Colonic mucosa (tissue), 4 donors: ENCODE data around the gene SHISAL1. TPM values are rescaled to one million over a fixed set of nuclear protein-coding genes. Genes with fewer than 3 reads are reported as not detected.

Experiments
- DNase-seq: peaks from one replicate; pipeline ENCODE4 v3.0.0-alpha.2; 2020
- H3K27ac ChIP-seq: fragments of 200-600 bp; one replicate; pipeline ENCODE4 v1.8.0; 2021
- H3K27me3 ChIP-seq: fragments of 200-600 bp; one replicate; pipeline ENCODE4 v1.8.0; 2021
- H3K36me3 ChIP-seq: fragments of 200-600 bp; one replicate; pipeline ENCODE4 v1.8.0; 2021
- H3K4me1 ChIP-seq: fragments of 200-600 bp; one replicate; pipeline ENCODE4 v1.8.0; 2021; ENCODE audit warnings: mild to moderate bottlenecking
- H3K4me3 ChIP-seq: fragments of 200-600 bp; one replicate; pipeline ENCODE4 v1.8.0; 2021
- H3K9ac ChIP-seq, 2 donors: one replicate each; pipeline ENCODE4 v1.7.0; 2013; ENCODE audit warnings: control low read depth in 2 of 2, low read depth in 2 of 2, low read length in 2 of 2
- H3K9me3 ChIP-seq: fragments of 200-600 bp; one replicate; pipeline ENCODE4 v1.8.0; 2021
- CTCF ChIP-seq: fragments of 200-600 bp; IDR thresholded peaks from one replicate; pipeline ENCODE4 v1.8.0; 2022; ENCODE audit warnings: antibody characterized with exemption, mild to moderate bottlenecking
- intact Hi-C: fragments of 100-400 bp; cut with DNase I; formaldehyde crosslinking; loops from one replicate; pipeline ENCODE4 v1.14.1; 2022
- total RNA-seq, 2 donors: library from RNA; stranded (reverse); fragmentation: NEBNext Ultra II Directional in 1 of 2; extraction: Animal tissue kit (Norgen Biotek cat#: 25700) in 1 of 2; gene quantifications; one replicate each; pipeline ENCODE4 v1.2.1, GENCODE V29; 2021
- donor health status: healthy.
- donor health status: DM: no; HTN: no; CAD: no.
- donor health status: DM: no; HTN: no; CAD: no.

SHISAL1 gene
- total RNA-seq, 2 donors from 2014 or later, result 0.27 to 6.6 TPM

GRCh38 chr22:44273175-44273574 lies 39.6 kb downstream of the SHISAL1 start:
- TF ChIP-seq CTCF, result no peak
- H3K36me3 ChIP-seq, result no peaks in the 10 kb centered on the region
- H3K4me3 ChIP-seq, result no peak overlapping the region
- H3K4me1 ChIP-seq, result no peaks in the 10 kb centered on the region
- no peak overlapping the region for H3K27ac ChIP-seq
- intact Hi-C loops, result no loop called here
- no peak overlapping the region for H3K9ac ChIP-seq
- DNase-seq, result no peak
- H3K27me3 ChIP-seq, result no peaks in the 10 kb centered on the region
- no peaks in the 10 kb centered on the region for H3K9me3 ChIP-seq

GRCh38 chr22:44272401-44272771 lies 40.4 kb downstream of the SHISAL1 start:
- Histone ChIP-seq H3K9me3 (no peaks in the 10 kb centered on the region), H3K36me3 (no peaks in the 10 kb centered on the region), H3K4me3 (no peak overlapping the region), H3K27me3 (no peaks in the 10 kb centered on the region), H3K27ac (no peak overlapping the region), H3K9ac (no peak overlapping the region), H3K4me1 (no peaks in the 10 kb centered on the region)
- no peak for DNase-seq
- no peak for TF ChIP-seq CTCF
- intact Hi-C loops, result no loop called here

DNA sequence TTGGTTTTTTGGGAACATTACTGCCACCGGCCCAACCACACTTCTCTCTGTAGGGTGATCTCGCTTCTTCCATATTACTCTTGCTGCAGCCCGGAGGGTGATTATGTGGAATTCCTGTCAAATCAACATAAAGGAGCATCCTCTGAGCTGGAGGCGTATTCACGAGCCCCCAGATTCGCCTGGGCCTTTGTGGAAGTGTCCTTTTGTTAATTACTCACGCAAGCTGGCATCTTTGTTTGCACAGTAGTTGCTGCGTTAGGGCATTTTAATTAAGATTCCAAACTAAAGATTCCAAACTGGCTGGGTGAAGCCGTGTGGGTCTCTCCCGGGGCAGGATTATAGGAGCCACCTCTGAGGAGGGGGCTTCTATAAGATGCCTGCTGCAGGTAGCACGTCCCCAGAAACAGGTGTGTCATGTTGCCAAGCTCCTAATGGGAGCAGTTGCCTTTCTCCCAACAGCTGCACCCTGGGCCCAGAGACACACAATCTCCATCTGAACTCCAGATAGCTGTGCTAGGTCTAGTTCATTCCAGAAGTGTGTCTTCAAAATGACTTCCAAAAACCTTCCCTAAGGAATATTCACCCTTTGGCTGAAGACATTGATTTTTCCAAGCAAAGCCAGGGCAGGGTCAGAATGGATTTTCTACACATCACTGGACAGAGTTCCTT lies 40.9 kb downstream of the SHISAL1 start:
- intact Hi-C loops, result no loop called here
- no peaks in the 10 kb centered on the region for H3K36me3 ChIP-seq
- no peak overlapping the region for H3K27ac ChIP-seq
- TF ChIP-seq CTCF, result no peak
- H3K9ac ChIP-seq, result no peak overlapping the region
- DNase-seq, result no peak
- H3K4me1 ChIP-seq, result no peaks in the 10 kb centered on the region
- H3K4me3 ChIP-seq, result no peak overlapping the region
- H3K9me3 ChIP-seq, result no peaks in the 10 kb centered on the region
- H3K27me3 ChIP-seq, result no peaks in the 10 kb centered on the region

DNA sequence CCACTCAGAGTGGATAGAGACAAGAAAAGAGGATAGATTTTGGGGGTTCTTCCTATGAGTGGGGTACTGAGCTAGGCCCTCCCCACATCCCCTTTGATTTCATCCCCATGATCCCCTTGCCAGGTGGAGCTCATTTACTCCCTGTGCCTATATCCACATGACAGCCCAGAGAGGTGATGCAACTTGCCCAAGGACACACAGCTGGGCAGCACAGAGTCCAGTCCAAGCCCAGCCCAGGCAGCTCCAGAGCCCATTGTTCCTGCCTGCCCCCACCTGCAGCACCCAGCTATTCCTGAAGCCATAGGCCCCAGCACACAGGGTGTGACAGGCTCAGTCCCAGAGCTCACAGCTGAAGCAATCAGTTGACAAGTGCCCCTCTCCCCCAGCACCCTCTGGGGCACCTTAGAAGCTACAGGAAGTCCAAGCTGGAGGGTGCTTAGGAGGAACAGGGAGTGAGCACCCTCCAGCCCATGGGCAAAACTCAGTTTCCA lies 41.7 kb downstream of the SHISAL1 start:
- Histone ChIP-seq H3K4me3 (no peak overlapping the region), H3K9ac (no peak overlapping the region), H3K36me3 (no peaks in the 10 kb centered on the region), H3K27me3 (no peaks in the 10 kb centered on the region), H3K4me1 (no peaks in the 10 kb centered on the region), H3K27ac (no peak overlapping the region), H3K9me3 (no peaks in the 10 kb centered on the region)
- intact Hi-C loops, result no loop called here
- DNase-seq, result no peak
- no peak for TF ChIP-seq CTCF

DNA sequence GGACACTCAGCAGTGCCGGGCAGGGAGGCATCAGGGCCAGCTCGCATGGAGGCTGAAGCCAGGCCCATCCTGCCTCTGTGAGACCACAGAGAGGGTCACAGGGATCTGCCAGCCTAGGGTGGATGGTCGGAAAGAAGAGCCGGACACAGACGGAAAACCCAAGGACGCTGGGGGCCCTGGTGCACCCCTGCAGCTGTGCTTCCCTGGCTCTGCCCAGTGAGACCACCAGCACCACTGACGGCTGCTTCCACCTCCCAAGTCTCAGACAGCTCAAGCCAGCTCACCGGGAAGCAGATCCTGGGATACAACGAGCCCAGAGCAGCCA lies 42.2 kb downstream of the SHISAL1 start:
- H3K36me3 ChIP-seq, result no peaks in the 10 kb centered on the region
- no peaks in the 10 kb centered on the region for H3K27me3 ChIP-seq
- no peak overlapping the region for H3K27ac ChIP-seq
- DNase-seq, result no peak
- TF ChIP-seq CTCF, result no peak
- H3K9ac ChIP-seq, result no peak overlapping the region
- intact Hi-C loops, result no loop called here
- H3K9me3 ChIP-seq, result no peaks in the 10 kb centered on the region
- no peak overlapping the region for H3K4me3 ChIP-seq
- H3K4me1 ChIP-seq, result no peaks in the 10 kb centered on the region
